ENCODE data around the gene VILL. TPM values are rescaled to one million over a fixed set of nuclear protein-coding genes. Genes with fewer than 3 reads are reported as not detected.

The VILL gene
- total and polyA plus RNA-seq, 2 of the 8 experiments (the other 6 are each of a cell fraction or from before 2014, with no cell fraction given) = 4.1 to 4.2 TPM

- Histone ChIP-seq H3K4me1 (replicated peaks in 1 of 4; ENCODE audit: control insufficient read depth in 3 of 4, insufficient read depth in 4 of 4, low read length in 3 of 4) (peaks cover 2 to 5% (median 4%) of the 10 kb centered on the region in 4 experiments; a peak in 4 of 7 replicates), H3K36me3 (ENCODE audit: control insufficient read depth in 2 of 4, insufficient read depth in 4 of 4, low read length in 3 of 4) (no peaks in the 10 kb centered on the region), H3K4me3 (ENCODE audit: extremely low read depth in 1 of 4, insufficient read depth in 2 of 4, low read depth in 3 of 4, low read length in 4 of 4) (no peak overlapping the region), H2BK120ac (replicated peaks; ENCODE audit: low read depth, low read length) (no peak overlapping the region), H3K18ac (ENCODE audit: extremely low read depth, low read length) (no peak overlapping the region), H3K56ac (replicated peaks; ENCODE audit: insufficient read length, low read depth, low read length) (no peak overlapping the region), H3K4me2 (ENCODE audit: insufficient read depth in 1 of 2, low read depth in 2 of 2, low read length in 2 of 2) (no peak overlapping the region), H3K4ac (replicated peaks; ENCODE audit: insufficient read length, low read depth, low read length) (no peak overlapping the region), H3K23ac (ENCODE audit: insufficient read length) (no peak overlapping the region), H3K23me2 (ENCODE audit: low read depth, low read length) (peaks cover 7% of the 10 kb centered on the region; the same call in 1 of the 2 replicates), H2AK5ac (ENCODE audit: low read depth, low read length) (no peak overlapping the region), H2BK20ac (ENCODE audit: low read length) (no peak overlapping the region), H3K79me1 (ENCODE audit: low read depth, low read length) (no peaks in the 10 kb centered on the region), H4K20me1 (replicated peaks in 1 of 2; ENCODE audit: control insufficient read depth in 1 of 2, insufficient read depth in 2 of 2, low read length in 2 of 2) (no peaks in the 10 kb centered on the region), H2BK12ac (ENCODE audit: low read depth, low read length) (no peak overlapping the region), H2BK15ac (ENCODE audit: low read length) (no peak overlapping the region), H3K14ac (ENCODE audit: insufficient read length) (no peak overlapping the region), H4K8ac (ENCODE audit: extremely low read depth, insufficient read depth, low read length) (no peak overlapping the region), H3K27ac (ENCODE audit: low read depth, low read length) (no peak overlapping the region), H3K79me2 (ENCODE audit: control insufficient read depth in 1 of 2, insufficient read depth in 2 of 2, low read length in 2 of 2) (no peaks in the 10 kb centered on the region), H4K5ac (ENCODE audit: insufficient read length, low read depth, low read length) (no peak overlapping the region), H4K91ac (replicated peaks; ENCODE audit: insufficient read length, low read length) (no peak overlapping the region), H3K9ac (replicated peaks in 1 of 4; ENCODE audit: extremely low read depth in 1 of 4, low read depth in 3 of 4, low read length in 3 of 4) (no peak overlapping the region), H2AFZ (ENCODE audit: low read length) (no peak overlapping the region), H2BK5ac (ENCODE audit: low read depth, low read length) (no peak overlapping the region), H3K27me3 (replicated peaks in 1 of 4; ENCODE audit: control insufficient read depth in 3 of 4, extremely low read depth in 1 of 4, insufficient read depth in 3 of 4, low read length in 3 of 4) (peaks cover 6 to 18% (median 16%) of the 10 kb centered on the region in 4 experiments), H3K9me3 (ENCODE audit: insufficient read depth in 2 of 2, low read depth in 1 of 2, low read length in 1 of 2) (no peaks in the 10 kb centered on the region)
- FAIRE-seq = no peak
- TF ChIP-seq TBP (IDR thresholded peaks at IDR 0.05; ENCODE audit: low read depth, low read length) (no peak), FOSL1 (IDR thresholded peaks at IDR 0.05; ENCODE audit: insufficient read depth, low read depth, low read length) (no peak), SIN3A (conservative IDR thresholded peaks at IDR 0.05 in 1 of 2, IDR thresholded peaks at IDR 0.05 in 1 of 2; ENCODE audit: low read depth in 1 of 2, low read length in 2 of 2) (no peak), RNF2 (IDR thresholded peaks at IDR 0.05; ENCODE audit: borderline replicate concordance, low read depth, low read length, missing control alignments, poor library complexity, severe bottlenecking) (no peak), KDM1A (IDR thresholded peaks at IDR 0.05; ENCODE audit: borderline replicate concordance, low read length) (no peak), EP300 (IDR thresholded peaks at IDR 0.05; ENCODE audit: borderline replicate concordance in 1 of 2, low read depth in 2 of 2, low read length in 2 of 2) (no peak), SP2 (IDR thresholded peaks at IDR 0.05; ENCODE audit: low read length) (no peak), EGR1 (IDR thresholded peaks at IDR 0.05; ENCODE audit: borderline replicate concordance, low read depth, low read length) (no peak), POU5F1 (IDR thresholded peaks at IDR 0.05; ENCODE audit: low read depth, low read length) (no peak), RXRA (IDR thresholded peaks at IDR 0.05; ENCODE audit: insufficient read depth, low read depth, low read length) (no peak)
- WGBS, 2 experiments (ENCODE audit: extremely low coverage in 1 of 2, insufficient coverage in 1 of 2, insufficient read length in 1 of 2, insufficient replicate concordance in 2 of 2, low coverage in 1 of 2, low lambda C conversion rate in 2 of 2, missing lambda C conversion rate in 1 of 2) = 87% methylated on average over 4 of the region's 4 CpGs; no CpG with 5 or more reads in 1 of the 2 experiments
- ChIA-PET POLR2A (ENCODE audit: partially characterized antibody) (no interaction called here), CTCF (ENCODE audit: partially characterized antibody) (interaction anchor here (1.3 kb wide), 1 partner anchor 266 kb away, joined by 3 read pairs; no protein-coding TSS in a partner anchor)
- DNase-seq (ENCODE audit: low read depth in 1 of 2, low spot score in 2 of 2) = no peak
Observed at GRCh38 chr3:38043486-38043885, 52.9 kb downstream of the VILL start.
